Gastrocnemius medialis (tissue), 4 donors: ENCODE data around the gene FBXW11. TPM values are rescaled to one million over a fixed set of nuclear protein-coding genes. Genes with fewer than 3 reads are reported as not detected.
A peak's percentile ranks its signal among the peaks of the same experiment; 100 is the strongest.

Source experiments
- ATAC-seq, 2 donors: fragments of 150-250 bp; one replicate each; pipeline ENCODE4 v1.9.1; 2016
- DNase-seq, 2 donors: peaks; one replicate each; pipeline ENCODE4 v3.0.0-alpha.2; 2019
- H3K27ac ChIP-seq, 4 donors: fragments of 200-600 bp; sonication (generic); 1 replicate in 1 of 4; 2 replicates in 3 of 4; pipeline ENCODE4 v1.5.1; 2016 to 2018; ENCODE audit warnings: mild to moderate bottlenecking in 2 of 4, moderate library complexity in 1 of 4
- H3K27me3 ChIP-seq, 3 donors: fragments of 200-600 bp; sonication (generic) in 2 of 3; 1 replicate in 1 of 3; 2 replicates in 2 of 3; pipeline versions ENCODE4 v1.5.1 to v1.6.0; 2016 to 2019; ENCODE audit warnings: mild to moderate bottlenecking in 1 of 3, moderate library complexity in 1 of 3
- H3K36me3 ChIP-seq, 2 donors: fragments of 200-600 bp; sonication (generic) in 1 of 2; one replicate each; pipeline ENCODE4 v1.5.1; 2017 to 2018
- H3K4me1 ChIP-seq, 2 donors: fragments of 200-600 bp; sonication (generic) in 1 of 2; one replicate each; pipeline ENCODE4 v1.5.1; 2016 to 2017; ENCODE audit warnings: mild to moderate bottlenecking in 2 of 2
- H3K4me3 ChIP-seq, 4 donors: fragments of 200-600 bp; sonication (generic) in 3 of 4; 1 replicate in 1 of 4; 2 replicates in 3 of 4; pipeline ENCODE4 v1.5.1; 2016 to 2019; ENCODE audit warnings: mild to moderate bottlenecking in 2 of 4
- H3K9me3 ChIP-seq, 3 donors: fragments of 200-600 bp; sonication (generic) in 2 of 3; 1 replicate in 1 of 3; 2 replicates in 2 of 3; pipeline ENCODE4 v1.5.1; 2016 to 2019
- CTCF ChIP-seq, 5 experiments: fragments of 450-650 bp in 3 of 5; fragments of 200-600 bp in 2 of 5; sonication (generic) in 2 of 5; IDR thresholded peaks in 4 of 5; conservative IDR thresholded peaks in 1 of 5; 1 replicate in 4 of 5; 2 replicates in 1 of 5; pipeline ENCODE4 v1.5.1; 2016 to 2019; ENCODE audit warnings: antibody characterized with exemption in 5 of 5, mild to moderate bottlenecking in 3 of 5, moderate library complexity in 3 of 5
- POLR2A ChIP-seq, 2 donors: fragments of 450-650 bp; IDR thresholded peaks; one replicate each; pipeline ENCODE4 v1.6.1; 2017; ENCODE audit warnings: antibody characterized with exemption in 2 of 2, mild to moderate bottlenecking in 2 of 2, moderate library complexity in 2 of 2
- in situ Hi-C, 4 donors: fragments of 200-750 bp; cut with MboI; loops; one replicate each; pipeline versions ENCODE4 v1.15.0 to v1.8.0; 2017; ENCODE audit warnings: low sequenced_read_pairs in 4 of 4
- intact Hi-C: fragments of 100-400 bp; cut with DNase I; formaldehyde crosslinking; loops from one replicate; pipeline ENCODE4 v1.15.1; 2023; ENCODE audit warnings: low total_unique reads
- total RNA-seq, 4 donors: library from RNA; depleted of rRNA; stranded (reverse); fragments of >200 nt; gene quantifications; one replicate each; pipeline versions ENCODE4 v1.1.0 to v1.2.3, GENCODE V29; 2016

The FBXW11 gene
- total RNA-seq, 4 donors from 2014 or later, result 68.5 to 80.8 (median 72.2) TPM

GRCh38 chr5:171961117-171961516 is 45.3 kb downstream of the FBXW11 start:
- no peak for TF ChIP-seq CTCF (IDR thresholded peaks at IDR 0.05 in 4 of 5, conservative IDR thresholded peaks at IDR 0.05 in 1 of 5)
- TF ChIP-seq POLR2A (IDR thresholded peaks at IDR 0.05), result no peak
- DNase-seq (peak in 1 of 2 donors; percentile 23), ATAC-seq (peak; percentile 36 to 60)
- no peaks in the 10 kb centered on the region for H3K36me3 ChIP-seq
- no peaks in the 10 kb centered on the region for H3K27me3 ChIP-seq
- H3K9me3 ChIP-seq, result no peaks in the 10 kb centered on the region
- H3K27ac ChIP-seq, result no peak overlapping the region
- peaks cover 75 to 77% of the 10 kb centered on the region in 2 donors for H3K4me1 ChIP-seq
- in situ Hi-C loops, result no loop called here
- intact Hi-C loops, result no loop called here
- H3K4me3 ChIP-seq, result no peak overlapping the region

- Histone ChIP-seq H3K4me1 (peaks cover 73 to 77% of the 10 kb centered on the region in 2 donors), H3K9me3 (no peaks in the 10 kb centered on the region), H3K36me3 (no peaks in the 10 kb centered on the region), H3K4me3 (no peak overlapping the region), H3K27me3 (no peaks in the 10 kb centered on the region), H3K27ac (no peak overlapping the region)
- intact Hi-C loops, result no loop called here
- DNase-seq (no peak), ATAC-seq (peak in 1 of 2 donors; percentile 44)
- TF ChIP-seq CTCF (IDR thresholded peaks at IDR 0.05 in 4 of 5, conservative IDR thresholded peaks at IDR 0.05 in 1 of 5), result no peak
- in situ Hi-C loops, result no loop called here
These were observed 48.7 kb downstream of the FBXW11 start for GRCh38 chr5:171957591-171958251.

- intact Hi-C loops (no loop called here), in situ Hi-C loops (no loop called here)
- TF ChIP-seq POLR2A (IDR thresholded peaks at IDR 0.05) (no peak), CTCF (IDR thresholded peaks at IDR 0.05 in 4 of 5, conservative IDR thresholded peaks at IDR 0.05 in 1 of 5) (no peak)
- Histone ChIP-seq H3K27me3 (no peaks in the 10 kb centered on the region), H3K9me3 (no peaks in the 10 kb centered on the region), H3K4me1 (peaks cover 66 to 71% of the 10 kb centered on the region in 2 donors), H3K36me3 (no peaks in the 10 kb centered on the region), H3K4me3 (no peak overlapping the region), H3K27ac (peak overlapping the region in 1 of 4 donors; percentile 16)
- DNase-seq (no peak), ATAC-seq (no peak)
These were observed 49.4 kb downstream of the FBXW11 start for GRCh38 chr5:171956887-171957495.

GRCh38 chr5:171956314-171956713 is 50.1 kb downstream of the FBXW11 start:
- no peak for TF ChIP-seq POLR2A (IDR thresholded peaks at IDR 0.05)
- TF ChIP-seq CTCF (IDR thresholded peaks at IDR 0.05 in 4 of 5, conservative IDR thresholded peaks at IDR 0.05 in 1 of 5), result no peak
- no peaks in the 10 kb centered on the region for H3K36me3 ChIP-seq
- H3K4me3 ChIP-seq, result no peak overlapping the region
- intact Hi-C loops, result no loop called here
- in situ Hi-C loops, result no loop called here
- DNase-seq (no peak), ATAC-seq (no peak)
- no peaks in the 10 kb centered on the region for H3K27me3 ChIP-seq
- H3K4me1 ChIP-seq, result peaks cover 62 to 65% of the 10 kb centered on the region in 2 donors
- no peak overlapping the region for H3K27ac ChIP-seq
- no peaks in the 10 kb centered on the region for H3K9me3 ChIP-seq
